Inferior parietal cortex (tissue), 1 donor: ENCODE data around the gene SORCS3.
A peak's percentile ranks its signal among the peaks of the same experiment; 100 is the strongest.

Experiments used
- DNase-seq: peaks from one replicate; pipeline ENCODE4 v3.0.0-alpha.2; 2016; ENCODE audit errors: extremely low spot score

Gene SORCS3

DNA sequence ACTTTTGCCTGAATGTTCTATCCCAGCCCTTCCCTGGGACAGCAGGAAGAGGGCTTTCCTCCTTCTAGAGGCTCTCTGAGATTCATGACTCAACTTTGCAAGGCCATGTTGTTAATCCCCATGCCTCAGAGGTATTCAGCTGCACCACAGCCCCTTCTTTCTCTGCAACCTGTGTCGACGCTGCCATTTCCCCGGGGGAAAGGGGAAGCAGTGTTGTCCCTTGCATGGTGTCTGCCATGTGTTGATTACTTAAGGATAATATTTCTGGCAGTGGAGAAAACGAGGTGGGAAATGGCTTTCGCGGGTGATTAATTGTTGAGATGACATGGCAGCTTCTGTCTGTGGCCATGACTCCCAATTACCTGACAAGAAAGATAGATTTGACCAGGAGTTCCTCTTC is 133.1 kb downstream of the SORCS3 start:
- DNase-seq = no peak

DNA sequence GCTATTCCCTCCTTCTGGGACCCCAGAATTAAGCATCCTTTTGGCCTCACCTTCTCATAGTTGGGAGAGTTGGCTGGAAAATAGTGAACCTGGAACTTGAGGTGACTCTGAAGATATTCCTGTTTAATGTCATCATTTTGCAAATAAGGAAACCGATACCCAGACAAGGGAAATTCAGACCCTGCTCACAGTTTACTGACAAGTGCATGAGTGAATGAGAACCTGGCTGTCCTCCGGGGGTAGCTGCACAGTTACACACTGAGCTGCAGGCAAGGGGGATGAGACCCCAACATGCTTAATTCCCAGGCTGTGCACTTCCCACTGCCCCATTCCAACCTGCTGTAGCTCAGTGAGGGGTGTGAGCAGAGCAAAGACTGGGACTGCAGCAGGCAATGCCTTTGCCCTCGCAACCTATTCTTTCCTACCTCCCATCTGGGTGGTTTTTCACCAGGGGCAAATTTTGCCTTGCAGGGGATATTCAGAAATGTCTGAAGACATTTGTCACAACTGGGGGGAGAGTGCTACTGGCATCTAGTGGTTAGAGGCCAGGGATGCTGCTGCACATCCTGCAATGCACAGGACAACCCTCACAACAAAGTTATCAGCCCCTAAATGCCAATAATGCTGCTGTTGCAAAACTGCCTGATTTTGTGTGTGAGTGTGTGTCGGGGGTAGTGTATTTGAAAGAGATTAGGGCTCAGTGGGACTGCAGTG is 136.2 kb downstream of the SORCS3 start:
- DNase-seq = no peak

DNA sequence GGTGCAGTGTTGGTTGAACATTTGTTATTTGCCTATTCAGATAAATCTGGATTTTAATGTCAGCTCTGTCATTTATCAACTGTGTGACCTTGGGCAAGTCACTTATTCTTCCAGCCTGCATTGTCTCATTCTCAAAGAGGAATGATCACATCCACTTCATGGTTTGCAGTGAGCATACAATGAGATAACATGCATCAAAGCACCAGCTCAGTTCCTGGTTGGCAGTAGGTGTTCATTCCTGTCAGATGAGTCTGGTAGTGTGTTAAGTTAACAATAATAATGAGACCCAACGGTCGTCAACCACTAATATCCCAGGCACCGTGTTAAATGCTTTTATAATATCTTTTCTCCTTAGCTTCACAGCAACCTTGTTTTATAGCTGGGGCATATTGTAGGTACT is 137.3 kb downstream of the SORCS3 start:
- DNase-seq = no peak

DNA sequence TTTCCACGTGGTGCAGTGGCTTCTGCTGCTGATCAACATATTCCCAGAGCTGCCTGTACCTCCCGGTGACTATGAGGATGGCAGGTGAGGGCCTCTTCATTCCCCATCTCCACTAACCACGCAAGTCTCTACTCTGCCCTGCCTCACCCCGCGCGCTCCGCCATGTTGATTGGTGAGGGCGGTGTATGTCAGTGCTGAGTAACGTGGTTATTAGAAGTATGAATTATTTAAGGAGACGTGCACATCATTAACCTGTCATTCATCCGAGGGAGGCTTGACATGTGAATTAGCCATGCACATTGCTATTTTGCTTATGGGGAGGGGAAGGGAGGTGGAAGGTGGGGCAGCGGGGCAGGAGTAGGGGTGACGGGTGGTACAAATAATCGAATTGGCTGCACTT is 138.6 kb downstream of the SORCS3 start:
- DNase-seq = no peak

DNA sequence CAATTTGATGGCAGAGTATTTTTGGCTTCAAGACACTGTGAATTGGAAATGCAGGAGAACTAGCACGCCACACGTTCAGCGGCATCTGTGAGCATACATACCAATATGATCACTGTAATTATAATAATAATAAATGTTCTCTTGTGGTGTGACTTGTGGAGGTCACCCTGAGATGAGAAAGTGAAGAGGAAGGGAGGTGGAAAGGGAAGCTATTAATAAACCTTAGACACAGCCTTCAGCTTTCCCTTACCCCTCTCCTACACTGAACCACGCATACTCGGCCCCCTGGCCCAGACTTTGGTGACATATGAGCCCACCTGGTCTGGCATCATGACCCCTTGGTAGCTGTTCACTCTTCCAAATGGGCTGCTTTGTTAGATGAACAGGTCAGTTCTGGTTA is 139.1 kb downstream of the SORCS3 start:
- DNase-seq = no peak

DNA sequence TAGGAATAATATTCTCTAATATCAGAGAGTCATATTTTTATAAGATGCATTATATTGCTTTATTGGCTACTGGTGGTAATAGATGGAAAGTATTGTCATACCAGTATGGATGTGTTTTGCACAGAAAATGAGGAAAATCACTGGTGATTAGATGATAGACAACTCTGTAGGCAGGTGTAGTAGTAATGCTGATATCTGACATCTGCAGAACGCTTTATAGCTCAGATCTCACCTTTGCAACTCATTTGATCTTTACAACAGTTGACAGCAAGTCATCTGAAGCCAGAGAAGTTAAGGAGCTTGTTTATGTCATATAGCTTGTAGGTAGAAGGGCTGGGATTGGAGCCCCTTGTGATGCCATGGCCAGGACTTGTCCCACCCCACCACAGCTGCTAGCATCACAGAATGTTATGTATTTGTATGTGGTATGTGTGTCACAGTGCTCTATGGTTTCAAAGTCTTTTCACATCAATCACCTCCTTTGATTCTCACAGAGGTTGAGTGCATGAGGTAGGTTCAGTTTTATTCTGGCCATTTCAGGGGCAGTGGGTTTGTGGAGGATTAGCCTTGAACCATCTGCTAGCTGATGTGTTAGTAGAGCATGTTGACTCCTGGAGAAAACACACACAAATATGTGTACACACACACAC is 140.0 kb downstream of the SORCS3 start:
- DNase-seq = no peak

DNA sequence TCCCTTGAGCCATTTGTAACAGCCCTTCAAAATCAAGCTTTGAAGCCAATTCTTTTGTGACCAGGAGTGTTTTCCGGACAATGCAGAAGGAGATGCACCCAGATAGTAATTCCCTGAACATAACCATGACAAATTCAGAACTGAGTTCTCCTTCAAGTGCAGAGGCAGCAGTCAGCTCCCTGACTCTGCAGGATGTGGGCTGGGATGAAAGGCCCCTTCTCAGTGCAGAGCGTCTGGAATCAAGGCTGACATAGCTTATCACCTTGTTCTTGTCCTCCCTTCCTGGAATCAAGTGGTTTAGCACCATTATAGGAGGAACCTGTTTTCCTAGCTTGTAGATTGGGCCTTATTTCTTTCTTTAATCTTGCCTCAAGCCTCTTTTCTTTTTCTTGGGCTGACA is 143.4 kb downstream of the SORCS3 start:
- DNase-seq = no peak

DNA sequence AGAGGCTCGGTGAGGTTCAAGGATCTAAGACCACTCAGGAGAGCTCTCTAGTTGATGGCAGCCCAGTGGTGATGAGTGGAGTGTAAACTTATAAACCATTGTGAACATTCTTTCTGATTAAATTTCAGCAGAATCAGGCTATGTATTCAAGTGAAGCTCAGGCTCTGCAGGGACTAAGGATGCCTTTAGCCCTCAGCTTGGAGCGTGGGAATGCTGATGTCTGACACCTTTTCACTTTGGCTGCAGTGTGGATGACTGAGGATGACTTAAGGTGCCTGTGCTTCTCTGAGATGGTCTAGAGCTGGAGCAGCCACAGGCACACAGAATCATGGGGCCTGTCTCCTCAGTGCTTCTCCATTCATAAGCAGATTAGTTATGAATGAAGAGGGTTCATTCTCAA is 150.4 kb downstream of the SORCS3 start:
- no peak for DNase-seq

DNA sequence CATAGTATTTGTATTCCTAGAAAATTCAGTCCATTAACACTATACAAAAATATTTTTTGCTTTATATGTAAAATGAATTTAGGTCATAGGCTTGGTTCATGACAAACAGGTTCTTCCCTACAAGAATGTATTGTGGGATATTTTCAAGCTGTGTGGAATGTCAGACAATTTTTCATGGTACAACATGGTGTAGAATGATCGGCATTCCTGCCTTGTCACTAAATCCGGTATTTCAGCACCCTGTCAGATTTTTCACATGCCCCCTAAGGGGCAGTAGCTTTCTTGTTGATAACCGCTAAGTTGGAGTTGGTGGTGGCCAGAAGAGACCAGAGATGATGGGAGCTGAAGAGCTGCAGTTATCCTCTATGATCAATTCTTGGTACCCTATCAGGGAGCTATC is 154.3 kb downstream of the SORCS3 start:
- no peak for DNase-seq

DNA sequence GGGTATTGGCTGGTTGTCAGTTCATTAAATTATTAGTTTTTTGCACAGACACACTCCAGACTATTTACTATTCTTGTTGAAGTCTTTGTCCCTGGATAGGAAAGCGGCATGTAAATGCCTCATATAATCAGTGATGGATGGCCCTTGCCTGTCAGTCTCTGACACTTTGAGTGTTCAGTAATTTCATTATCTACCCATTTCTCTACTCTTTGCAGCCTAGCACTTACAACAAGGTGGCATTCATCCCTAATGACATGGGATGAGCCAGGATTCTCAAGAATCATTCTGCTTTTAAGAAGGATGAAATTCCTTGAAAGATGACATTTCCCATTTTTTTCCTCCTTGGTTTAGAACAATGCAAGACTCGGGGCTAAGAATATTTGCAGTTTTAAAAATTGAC is 155.7 kb downstream of the SORCS3 start:
- no peak for DNase-seq

DNA sequence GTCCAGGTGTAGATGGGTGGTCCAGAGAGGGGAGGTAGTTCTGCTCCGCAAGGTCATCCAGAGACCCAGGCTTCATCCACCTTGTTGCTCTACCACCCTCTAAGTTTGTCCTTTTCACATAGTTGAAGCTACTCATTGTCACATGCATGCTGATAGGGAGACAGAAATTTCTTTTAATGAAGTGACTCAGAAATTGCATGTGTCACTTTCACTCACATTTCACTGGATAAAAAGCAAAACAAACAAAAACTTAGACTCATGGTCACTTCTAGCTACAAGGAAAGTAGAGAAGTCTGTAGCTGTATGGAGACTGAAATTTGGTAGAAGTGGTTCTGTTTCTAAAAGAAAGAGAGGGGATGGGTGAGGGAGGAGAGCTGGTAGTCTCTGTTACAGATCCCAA is 161.9 kb downstream of the SORCS3 start:
- DNase-seq = no peak

DNA sequence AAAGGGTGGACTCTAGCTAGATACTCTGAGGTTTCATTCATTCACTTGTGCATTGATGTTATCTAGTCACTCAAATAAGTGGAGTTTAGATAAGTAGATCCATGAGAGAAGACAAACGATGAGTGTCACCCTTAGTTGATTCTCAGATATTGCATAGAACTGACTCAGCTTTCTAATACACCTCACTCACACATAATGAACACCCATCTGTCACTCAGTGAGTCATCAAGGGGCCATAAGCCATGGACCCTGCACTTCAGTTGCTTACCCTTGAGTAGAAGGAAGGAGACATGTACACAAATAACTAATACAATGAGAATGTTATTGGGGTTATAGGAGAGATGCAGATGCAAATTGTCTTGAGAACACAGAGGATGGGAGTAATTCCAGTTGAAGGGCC is 163.8 kb downstream of the SORCS3 start:
- no peak for DNase-seq

DNA sequence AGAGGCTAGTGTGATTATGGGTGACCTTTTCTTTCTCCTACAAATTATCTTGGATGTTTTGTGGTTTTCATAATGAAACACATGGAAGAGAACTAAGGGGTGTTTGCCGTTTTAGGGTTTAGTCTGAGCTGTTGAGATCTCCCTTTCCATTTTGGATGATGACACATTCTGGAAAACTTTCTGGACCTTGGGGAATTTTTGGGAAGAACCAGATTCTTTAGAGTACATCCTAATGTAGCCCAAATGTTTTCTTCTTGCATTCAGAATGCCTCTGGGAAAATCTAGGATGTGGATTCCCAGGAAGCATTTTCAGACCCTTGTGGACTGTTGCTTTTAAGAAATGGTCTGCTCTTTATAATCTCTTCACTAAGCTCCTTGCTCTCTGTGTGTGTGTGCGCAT is 165.7 kb downstream of the SORCS3 start:
- DNase-seq = no peak

DNA sequence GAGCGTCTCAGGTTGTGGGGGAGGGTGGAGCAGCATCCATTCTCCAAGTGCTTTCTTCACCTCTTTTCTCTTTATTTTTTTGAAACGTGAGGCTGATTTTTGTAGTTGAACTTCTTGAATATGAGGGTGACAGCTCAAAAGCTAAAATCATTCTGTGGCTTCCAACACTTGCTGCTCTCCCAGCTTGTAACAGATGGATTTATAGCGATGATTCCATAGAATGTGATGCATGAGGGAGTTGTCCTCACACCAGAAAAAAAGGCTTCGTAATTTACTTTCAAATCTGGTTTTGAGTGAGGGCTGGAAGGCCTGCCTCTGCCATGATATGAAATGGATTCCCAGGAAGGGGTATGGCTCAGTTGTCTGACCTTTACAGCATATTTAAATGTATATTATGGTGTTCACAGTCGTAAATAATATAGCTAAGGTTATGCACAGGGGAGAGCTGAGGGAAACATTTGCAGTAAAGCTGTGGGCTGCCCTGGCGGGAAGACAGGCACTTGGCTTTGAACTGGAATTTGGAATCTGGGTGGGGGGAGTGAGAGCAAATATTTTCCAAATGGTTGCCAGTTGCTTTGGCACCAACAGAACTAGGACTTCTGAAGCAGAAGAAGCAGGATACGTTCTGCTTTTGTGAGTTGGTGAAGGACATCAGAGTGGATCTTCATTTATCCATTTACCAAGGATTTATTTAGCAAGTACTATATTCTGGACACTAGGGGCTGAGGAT is 166.7 kb downstream of the SORCS3 start:
- no peak for DNase-seq

DNA sequence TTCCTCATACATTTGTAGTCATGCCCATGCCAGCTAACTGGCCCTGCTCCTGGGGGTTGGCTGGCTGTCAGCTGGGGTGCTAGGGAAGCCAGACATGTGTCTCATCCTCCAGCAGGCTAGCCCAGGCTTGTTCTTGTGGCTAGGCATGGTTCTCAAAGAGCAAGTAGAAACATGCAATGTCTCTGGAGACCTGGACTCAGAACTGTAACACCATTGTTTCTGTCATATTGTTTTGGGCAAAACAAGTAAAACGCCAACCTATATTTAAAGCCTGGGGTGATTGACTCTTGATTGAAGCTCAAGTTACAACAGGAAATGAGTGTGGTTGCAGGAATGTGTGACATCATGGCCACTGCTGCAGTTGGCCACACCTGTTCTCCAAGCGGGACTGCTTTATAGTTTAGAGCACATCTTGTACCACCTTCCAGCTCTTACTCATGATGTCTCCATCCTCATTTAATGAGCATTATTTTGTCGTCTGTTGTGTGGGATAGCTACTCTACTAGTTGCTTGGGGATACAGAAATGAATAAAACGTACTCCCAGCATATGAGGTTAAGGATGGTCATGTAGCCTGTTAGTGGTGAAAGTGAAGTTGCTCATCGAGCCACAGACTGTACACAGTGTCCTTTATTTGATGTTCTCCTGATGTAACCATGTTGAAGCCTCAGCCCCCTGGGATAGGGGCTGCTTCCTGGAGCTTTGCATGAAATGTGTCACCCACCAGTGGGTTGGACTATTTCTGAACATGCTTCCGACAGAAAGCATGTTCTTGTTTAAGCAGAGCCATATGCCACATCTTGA is 168.4 kb downstream of the SORCS3 start:
- DNase-seq = peak; percentile 34

DNA sequence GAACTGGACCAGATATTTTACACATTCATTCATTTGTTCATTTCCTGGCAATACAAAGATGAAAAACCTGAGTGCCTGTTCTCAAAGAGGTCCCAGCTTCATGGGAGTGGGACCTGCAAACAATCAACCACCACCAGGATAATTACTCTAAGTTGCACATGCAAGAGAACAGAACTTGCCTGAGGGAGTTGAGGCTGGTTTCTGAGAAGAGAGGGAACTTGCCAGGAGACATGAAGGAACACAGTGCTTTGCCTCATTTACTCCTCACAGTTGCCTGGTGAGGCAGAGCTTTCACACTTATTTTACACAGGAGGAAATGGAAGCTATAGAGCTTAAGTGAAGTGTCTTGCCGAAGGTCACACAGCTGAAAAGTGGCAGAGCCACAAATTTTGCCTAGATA is 170.1 kb downstream of the SORCS3 start:
- DNase-seq = no peak

DNA sequence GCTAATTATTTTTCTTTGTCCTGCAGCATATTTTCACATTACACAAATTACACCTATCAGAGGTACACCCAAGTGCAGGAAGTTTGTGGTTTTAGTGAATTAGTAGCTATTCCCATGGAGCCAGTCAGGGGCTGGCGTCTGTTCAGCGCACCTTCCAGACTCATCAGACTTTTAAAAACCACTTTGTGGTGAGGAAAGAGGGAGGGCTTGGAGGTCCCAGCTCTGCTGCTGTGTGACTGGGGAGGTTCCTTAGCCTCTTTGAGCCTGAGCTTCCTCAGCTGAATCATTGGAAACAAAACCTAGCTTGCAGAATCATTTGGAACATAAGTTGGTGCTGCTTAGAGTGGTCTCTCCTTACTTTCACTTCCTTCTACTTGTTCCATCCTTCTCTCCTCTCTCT is 175.4 kb downstream of the SORCS3 start:
- DNase-seq = no peak

DNA sequence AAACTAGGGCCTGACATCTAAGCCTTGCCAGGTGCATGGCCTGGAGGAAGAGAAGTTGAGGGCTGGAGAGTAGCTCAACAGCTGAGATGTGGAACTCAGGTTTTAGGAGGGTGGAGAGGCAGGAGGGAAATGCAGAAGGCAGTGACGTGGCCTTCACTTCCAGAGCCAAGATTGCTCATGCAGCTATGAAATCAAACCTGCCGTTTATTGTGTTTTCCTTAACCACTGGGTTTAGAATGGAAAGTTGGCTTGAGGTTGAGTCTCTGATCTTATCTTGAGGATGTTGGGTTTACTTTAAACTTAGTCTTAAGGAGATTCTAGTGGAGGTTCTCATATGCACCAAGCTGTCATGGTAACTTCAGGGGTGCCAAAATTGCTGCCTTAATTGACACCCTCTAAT is 178.6 kb downstream of the SORCS3 start:
- no peak for DNase-seq

DNA sequence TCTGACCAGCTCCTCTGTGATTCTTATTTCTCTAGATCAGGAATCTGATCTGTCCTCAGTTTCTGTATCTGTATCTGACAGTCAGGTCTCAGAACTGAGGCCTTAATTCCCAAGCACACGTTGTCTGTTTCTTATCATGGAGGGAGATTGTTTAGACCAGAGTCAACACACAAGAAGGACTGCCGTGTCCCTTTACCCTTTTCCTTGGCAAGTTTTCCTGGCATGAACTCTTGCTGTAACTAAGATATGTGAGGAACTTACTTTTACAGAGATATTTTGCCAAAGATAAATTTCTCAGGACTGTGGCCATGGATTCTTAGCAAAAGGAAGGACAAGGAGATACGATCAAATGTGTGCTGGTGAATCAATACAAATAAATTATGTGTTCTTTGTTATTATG is 181.0 kb downstream of the SORCS3 start:
- no peak for DNase-seq

DNA sequence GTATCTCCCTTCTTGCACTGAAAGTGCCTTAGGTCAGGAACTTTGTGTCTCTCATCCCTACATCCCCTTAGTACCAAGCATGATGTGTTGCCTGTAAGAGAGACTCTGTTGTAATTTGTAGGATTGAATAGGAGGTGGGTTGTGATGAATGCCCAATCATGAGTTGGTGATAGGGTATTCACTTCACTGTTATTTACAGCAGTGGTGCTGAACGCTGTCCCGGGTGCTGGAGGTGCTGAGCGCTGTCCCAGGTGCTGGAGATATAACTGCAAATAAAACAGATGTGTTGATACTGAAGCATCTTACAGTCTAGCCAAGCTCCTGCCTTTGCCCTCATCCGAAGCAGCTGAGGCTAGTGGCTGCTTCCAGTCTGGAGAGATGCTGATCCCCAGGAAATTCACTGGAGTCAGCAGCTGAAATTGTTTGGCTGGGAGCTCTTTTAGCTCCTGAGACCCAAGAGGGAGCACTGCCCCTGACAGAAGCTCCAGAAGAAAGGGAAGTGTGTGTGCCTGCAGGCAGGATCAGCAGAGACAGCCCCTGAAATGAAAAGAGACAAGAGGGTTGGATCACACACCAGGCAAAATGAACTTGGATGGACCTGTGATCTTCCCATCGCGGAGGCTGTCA is 183.4 kb downstream of the SORCS3 start:
- no peak for DNase-seq

DNA sequence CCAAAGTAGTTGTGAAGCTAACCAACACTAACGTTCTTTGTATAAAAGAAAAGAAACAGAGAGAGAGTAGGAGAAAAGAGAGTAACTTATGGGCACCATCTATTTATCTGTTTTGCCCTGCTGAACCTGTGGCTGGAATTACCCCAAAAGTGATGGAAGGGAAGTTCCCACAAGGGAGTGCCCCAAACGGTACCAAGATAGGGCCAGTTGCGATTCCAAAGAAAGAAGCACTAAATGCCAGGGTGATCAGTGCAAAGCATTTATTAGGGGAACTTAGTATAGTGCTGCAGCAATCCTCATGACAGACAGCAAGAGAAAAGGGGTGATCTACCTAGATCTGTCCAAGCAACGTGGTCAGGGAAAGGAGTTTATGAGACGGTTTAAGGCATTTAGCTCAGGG is 190.2 kb downstream of the SORCS3 start:
- no peak for DNase-seq

DNA sequence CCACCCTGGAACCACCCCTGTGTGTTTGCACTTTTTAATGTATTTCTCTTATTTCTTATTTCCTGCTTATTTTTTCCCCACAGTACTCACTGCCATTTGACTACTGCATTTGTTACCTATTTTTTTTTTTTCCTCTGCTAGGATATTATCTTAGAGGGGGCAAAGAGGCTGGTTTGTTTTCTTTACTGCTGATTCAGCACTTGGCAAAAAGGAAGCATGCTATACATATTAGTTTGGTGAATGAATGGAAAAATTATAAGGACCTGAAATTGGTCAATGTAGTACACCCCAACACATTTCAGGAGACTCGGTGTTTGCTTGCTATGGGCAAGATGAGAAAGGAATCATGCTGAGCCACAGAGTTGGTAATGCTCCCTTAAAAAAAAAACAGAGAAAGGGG is 193.5 kb downstream of the SORCS3 start:
- DNase-seq = no peak
